Measurements from ENCODE around the gene ITIH4. TPM values are rescaled to one million over a fixed set of nuclear protein-coding genes. Genes with fewer than 3 reads are reported as not detected.

Gene ITIH4
- total RNA-seq, 1 donor from 2014 or later: 2.8 TPM

- peaks cover 42% of the 10 kb centered on the region for H4K20me1 ChIP-seq (ENCODE audit: insufficient read depth, low read length)
- H3K79me2 ChIP-seq (ENCODE audit: insufficient read depth, low read length): peaks cover 5% of the 10 kb centered on the region
- no peaks in the 10 kb centered on the region for H3K9me3 ChIP-seq (ENCODE audit: insufficient read depth, low read depth, low read length)
- no peaks in the 10 kb centered on the region for H3K4me1 ChIP-seq (ENCODE audit: insufficient read depth, low read length)
- no peak overlapping the region for H3K27ac ChIP-seq (ENCODE audit: low read depth, low read length)
- H3K4me3 Mint-ChIP-seq (ENCODE audit: unreplicated experiment): no peak overlapping the region
- peaks cover 6% of the 10 kb centered on the region for H3K4me1 Mint-ChIP-seq (ENCODE audit: low read depth, unreplicated experiment)
- no peaks in the 10 kb centered on the region for H3K27me3 Mint-ChIP-seq (ENCODE audit: low read depth, unreplicated experiment)
- H3K36me3 Mint-ChIP-seq (ENCODE audit: low read depth, unreplicated experiment): peaks cover 3% of the 10 kb centered on the region
- no peak overlapping the region for H2AFZ ChIP-seq (ENCODE audit: low read depth, low read length)
- H3K36me3 ChIP-seq (ENCODE audit: insufficient read depth, low read length): no peaks in the 10 kb centered on the region
- H3K27ac Mint-ChIP-seq (ENCODE audit: unreplicated experiment): no peak overlapping the region
- H3K4me2 ChIP-seq (ENCODE audit: low read length): no peak overlapping the region
- TF ChIP-seq EZH2 (IDR thresholded peaks at IDR 0.05; ENCODE audit: insufficient read depth, low read length) (no peak), CTCF (IDR thresholded peaks at IDR 0.05; ENCODE audit: insufficient read depth, low read depth, low read length) (no peak)
- FAIRE-seq: no peak
- no peak overlapping the region for H3K9ac ChIP-seq (ENCODE audit: low read length)
- H3K4me3 ChIP-seq (ENCODE audit: insufficient read depth, low read depth, low read length): no peak overlapping the region
- peaks cover 3% of the 10 kb centered on the region for H3K9me3 Mint-ChIP-seq (ENCODE audit: unreplicated experiment)
- no peaks in the 10 kb centered on the region for H3K27me3 ChIP-seq (ENCODE audit: insufficient read depth, low read length)
- DNase-seq (ENCODE audit: low read depth): no peak
These were observed 41.3 kb upstream of the ITIH4 start for GRCh38 chr3:52871761-52872160.

GRCh38 chr3:52870471-52870870 is 40.0 kb upstream of the ITIH4 start:
- no peak for TF ChIP-seq CTCF (IDR thresholded peaks at IDR 0.05; ENCODE audit: insufficient read depth, low read depth, low read length)
- TF ChIP-seq EZH2 (IDR thresholded peaks at IDR 0.05; ENCODE audit: insufficient read depth, low read length): no peak
- H3K4me1 Mint-ChIP-seq (ENCODE audit: low read depth, unreplicated experiment): peaks cover 6% of the 10 kb centered on the region
- no peaks in the 10 kb centered on the region for H3K27me3 Mint-ChIP-seq (ENCODE audit: low read depth, unreplicated experiment)
- H3K9me3 Mint-ChIP-seq (ENCODE audit: unreplicated experiment): peaks cover 5% of the 10 kb centered on the region
- H3K36me3 Mint-ChIP-seq (ENCODE audit: low read depth, unreplicated experiment): peaks cover 12% of the 10 kb centered on the region
- peaks cover 2% of the 10 kb centered on the region for H3K9me3 ChIP-seq (ENCODE audit: insufficient read depth, low read depth, low read length)
- H3K27ac Mint-ChIP-seq (ENCODE audit: unreplicated experiment): no peak overlapping the region
- no peak overlapping the region for H3K9ac ChIP-seq (ENCODE audit: low read length)
- H3K4me2 ChIP-seq (ENCODE audit: low read length): no peak overlapping the region
- no peaks in the 10 kb centered on the region for H3K36me3 ChIP-seq (ENCODE audit: insufficient read depth, low read length)
- no peak overlapping the region for H3K4me3 Mint-ChIP-seq (ENCODE audit: unreplicated experiment)
- H2AFZ ChIP-seq (ENCODE audit: low read depth, low read length): no peak overlapping the region
- FAIRE-seq (no peak), DNase-seq (ENCODE audit: low read depth) (no peak)
- no peaks in the 10 kb centered on the region for H3K27me3 ChIP-seq (ENCODE audit: insufficient read depth, low read length)
- peaks cover 37% of the 10 kb centered on the region for H4K20me1 ChIP-seq (ENCODE audit: insufficient read depth, low read length)
- no peaks in the 10 kb centered on the region for H3K4me1 ChIP-seq (ENCODE audit: insufficient read depth, low read length)
- peaks cover 5% of the 10 kb centered on the region for H3K79me2 ChIP-seq (ENCODE audit: insufficient read depth, low read length)
- no peak overlapping the region for H3K4me3 ChIP-seq (ENCODE audit: insufficient read depth, low read depth, low read length)
- H3K27ac ChIP-seq (ENCODE audit: low read depth, low read length): no peak overlapping the region

DNA sequence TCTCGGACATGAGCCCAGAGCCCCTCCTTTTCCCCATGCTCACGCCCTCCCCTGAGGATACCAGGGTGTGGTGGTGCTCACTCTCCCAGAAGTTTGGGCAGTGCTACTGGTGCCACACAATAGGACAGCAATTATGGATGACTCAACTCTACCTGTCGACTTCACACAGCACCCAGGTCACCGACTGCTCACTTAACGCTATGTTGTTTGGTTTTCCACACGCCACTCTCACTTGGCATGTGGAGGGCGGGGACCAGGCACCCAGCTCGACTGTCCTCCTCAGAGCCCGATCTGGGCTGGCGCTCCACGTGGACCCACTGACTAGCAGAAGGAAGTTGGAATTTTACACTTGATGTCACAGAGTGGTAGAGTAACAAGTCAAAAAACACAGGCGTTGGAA is 36.0 kb upstream of the ITIH4 start:
- no peak overlapping the region for H3K9ac ChIP-seq (ENCODE audit: low read length)
- H3K4me3 ChIP-seq (ENCODE audit: insufficient read depth, low read depth, low read length): no peak overlapping the region
- TF ChIP-seq CTCF (IDR thresholded peaks at IDR 0.05; ENCODE audit: insufficient read depth, low read depth, low read length) (no peak), EZH2 (IDR thresholded peaks at IDR 0.05; ENCODE audit: insufficient read depth, low read length) (no peak)
- no peaks in the 10 kb centered on the region for H3K79me2 ChIP-seq (ENCODE audit: insufficient read depth, low read length)
- H3K27me3 ChIP-seq (ENCODE audit: insufficient read depth, low read length): no peaks in the 10 kb centered on the region
- H3K27ac ChIP-seq (ENCODE audit: low read depth, low read length): no peak overlapping the region
- no peaks in the 10 kb centered on the region for H3K27me3 Mint-ChIP-seq (ENCODE audit: low read depth, unreplicated experiment)
- H3K36me3 ChIP-seq (ENCODE audit: insufficient read depth, low read length): no peaks in the 10 kb centered on the region
- no peak overlapping the region for H3K4me3 Mint-ChIP-seq (ENCODE audit: unreplicated experiment)
- peaks cover 17% of the 10 kb centered on the region for H3K9me3 Mint-ChIP-seq (ENCODE audit: unreplicated experiment)
- H3K4me1 ChIP-seq (ENCODE audit: insufficient read depth, low read length): no peaks in the 10 kb centered on the region
- no peak overlapping the region for H2AFZ ChIP-seq (ENCODE audit: low read depth, low read length)
- FAIRE-seq (no peak), DNase-seq (ENCODE audit: low read depth) (no peak)
- H3K36me3 Mint-ChIP-seq (ENCODE audit: low read depth, unreplicated experiment): peaks cover 21% of the 10 kb centered on the region
- no peak overlapping the region for H3K4me2 ChIP-seq (ENCODE audit: low read length)
- peaks cover 2% of the 10 kb centered on the region for H3K9me3 ChIP-seq (ENCODE audit: insufficient read depth, low read depth, low read length)
- peaks cover 24% of the 10 kb centered on the region for H4K20me1 ChIP-seq (ENCODE audit: insufficient read depth, low read length)
- no peak overlapping the region for H3K27ac Mint-ChIP-seq (ENCODE audit: unreplicated experiment)
- no peaks in the 10 kb centered on the region for H3K4me1 Mint-ChIP-seq (ENCODE audit: low read depth, unreplicated experiment)

All from astrocyte (in vitro differentiated cells and primary cell).